T-helper 1 cell treated with Interleukin-12 subunit alpha and Interleukin-12 subunit beta and Interleukin-4 antibody, amounts not matched to agents 30 ng/mL and 1 ng/mL, for 36 hours (primary cell): ENCODE measurements around the gene DDAH1. TPM values are rescaled to one million over a fixed set of nuclear protein-coding genes. Genes with fewer than 3 reads are reported as not detected.

Source experiments
- intact Hi-C: fragments of 100-400 bp; cut with micrococcal nuclease; formaldehyde crosslinking; loops from one replicate; pipeline ENCODE4 v1.15.1; 2024
- total RNA-seq: library from RNA; stranded (reverse); gene quantifications from 2 replicates; pipeline ENCODE4 v1.2.3, GENCODE V29; 2022

Gene DDAH1
- total RNA-seq, 1 donor from 2014 or later = not detected

- intact Hi-C loops = no loop called here
Measured at GRCh38 chr1:85333186-85333585, 131.8 kb downstream of the DDAH1 start.

- intact Hi-C loops = no loop called here
Measured at GRCh38 chr1:85332575-85332974, 132.4 kb downstream of the DDAH1 start.

- intact Hi-C loops = no loop called here
Measured at GRCh38 chr1:85330711-85331290, 134.2 kb downstream of the DDAH1 start.

- intact Hi-C loops = no loop called here
Measured at GRCh38 chr1:85330214-85330631, 134.7 kb downstream of the DDAH1 start.

GRCh38 chr1:85328713-85329397 lies 136.1 kb downstream of the DDAH1 start:
- intact Hi-C loops = no loop called here

GRCh38 chr1:85327759-85328158 lies 137.2 kb downstream of the DDAH1 start:
- intact Hi-C loops = no loop called here

- intact Hi-C loops = no loop called here
Measured at GRCh38 chr1:85326851-85327250, 138.1 kb downstream of the DDAH1 start.

- intact Hi-C loops = no loop called here
Measured at GRCh38 chr1:85326336-85326735, 138.6 kb downstream of the DDAH1 start.

- intact Hi-C loops = no loop called here
Measured at GRCh38 chr1:85325920-85326319, 139.0 kb downstream of the DDAH1 start.

- intact Hi-C loops = no loop called here
Measured at GRCh38 chr1:85323770-85324169, 141.2 kb downstream of the DDAH1 start.

- intact Hi-C loops = no loop called here
Measured at GRCh38 chr1:85322655-85323054, 142.3 kb downstream of the DDAH1 start.

GRCh38 chr1:85321237-85321964 lies 143.6 kb downstream of the DDAH1 start:
- intact Hi-C loops = no loop called here

GRCh38 chr1:85320371-85321131 lies 144.4 kb downstream of the DDAH1 start:
- intact Hi-C loops = loop anchor here (1.0 kb wide), 1 partner anchor 22 kb away; no protein-coding TSS in a partner anchor

- intact Hi-C loops = loop anchor here (1.0 kb wide), 1 partner anchor 22 kb away; no protein-coding TSS in a partner anchor
Measured at GRCh38 chr1:85319931-85320330, 145.0 kb downstream of the DDAH1 start.

- intact Hi-C loops = no loop called here
Measured at GRCh38 chr1:85319491-85319890, 145.5 kb downstream of the DDAH1 start.

GRCh38 chr1:85318217-85318616 lies 146.7 kb downstream of the DDAH1 start:
- intact Hi-C loops = no loop called here

GRCh38 chr1:85317560-85317959 lies 147.4 kb downstream of the DDAH1 start:
- intact Hi-C loops = no loop called here

GRCh38 chr1:85316321-85316720 lies 148.6 kb downstream of the DDAH1 start:
- intact Hi-C loops = no loop called here

- intact Hi-C loops = no loop called here
Measured at GRCh38 chr1:85315789-85316188, 149.2 kb downstream of the DDAH1 start.

- intact Hi-C loops = no loop called here
Measured at GRCh38 chr1:85314726-85315125, 150.2 kb downstream of the DDAH1 start.

GRCh38 chr1:85313888-85314696 lies 150.9 kb downstream of the DDAH1 start:
- intact Hi-C loops = no loop called here
